ENCODE results near the gene ASB18.

GRCh38 chr2:236176951-236177350, 87.3 kb downstream of the ASB18 start:
- TF ChIP-seq CTCF (IDR thresholded peaks at IDR 0.05; ENCODE audit: control extremely low read depth in 1 of 3, insufficient read depth in 1 of 3, low read depth in 1 of 3, low read length in 3 of 3): no peak
- no peak for TF ChIP-seq CEBPB (IDR thresholded peaks at IDR 0.05; ENCODE audit: low read depth, low read length)
- no peak for TF ChIP-seq POLR2A (IDR thresholded peaks at IDR 0.05; ENCODE audit: control extremely low read depth in 1 of 2, low read depth in 2 of 2, low read length in 2 of 2)
- TF ChIP-seq BRCA1 (IDR thresholded peaks at IDR 0.05; ENCODE audit: low read depth, low read length): no peak
- no peak for TF ChIP-seq TAF1 (IDR thresholded peaks at IDR 0.05; ENCODE audit: low read depth, low read length)
- no peak for TF ChIP-seq FOSL1 (IDR thresholded peaks at IDR 0.05; ENCODE audit: insufficient read depth, low read depth, low read length)

Measured in H1 (cell line).